ENCODE results near the gene ATE1.

DNA sequence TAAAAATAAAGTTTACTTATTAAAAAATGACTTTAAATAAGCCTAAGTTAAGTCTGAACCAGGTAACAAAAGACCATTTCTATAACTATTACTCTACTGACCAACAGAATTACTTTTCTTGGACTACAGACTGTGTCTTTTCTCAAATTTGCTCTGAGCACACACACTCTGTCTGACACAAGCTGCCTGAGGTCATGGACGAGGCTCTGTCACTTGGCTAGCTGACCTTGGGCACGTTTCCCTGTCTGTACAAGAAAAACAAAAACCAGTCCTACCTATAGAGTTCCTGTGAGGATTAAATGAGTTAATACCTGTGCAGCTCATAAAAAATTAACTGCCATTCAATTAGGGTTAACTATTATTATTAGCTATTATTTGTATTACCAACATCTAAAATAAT is 22.9 kb downstream of the ATE1 start:
- TF ChIP-seq, protein P1, sequence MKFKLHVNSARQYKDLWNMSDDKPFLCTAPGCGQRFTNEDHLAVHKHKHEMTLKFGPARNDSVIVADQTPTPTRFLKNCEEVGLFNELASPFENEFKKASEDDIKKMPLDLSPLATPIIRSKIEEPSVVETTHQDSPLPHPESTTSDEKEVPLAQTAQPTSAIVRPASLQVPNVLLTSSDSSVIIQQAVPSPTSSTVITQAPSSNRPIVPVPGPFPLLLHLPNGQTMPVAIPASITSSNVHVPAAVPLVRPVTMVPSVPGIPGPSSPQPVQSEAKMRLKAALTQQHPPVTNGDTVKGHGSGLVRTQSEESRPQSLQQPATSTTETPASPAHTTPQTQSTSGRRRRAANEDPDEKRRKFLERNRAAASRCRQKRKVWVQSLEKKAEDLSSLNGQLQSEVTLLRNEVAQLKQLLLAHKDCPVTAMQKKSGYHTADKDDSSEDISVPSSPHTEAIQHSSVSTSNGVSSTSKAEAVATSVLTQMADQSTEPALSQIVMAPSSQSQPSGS (CRISPR knock-in tag; IDR thresholded peaks at IDR 0.05; ENCODE audit: borderline replicate concordance, low read depth), result no peak
- TF ChIP-seq, protein P2, sequence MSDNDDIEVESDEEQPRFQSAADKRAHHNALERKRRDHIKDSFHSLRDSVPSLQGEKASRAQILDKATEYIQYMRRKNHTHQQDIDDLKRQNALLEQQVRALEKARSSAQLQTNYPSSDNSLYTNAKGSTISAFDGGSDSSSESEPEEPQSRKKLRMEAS (CRISPR knock-in tag; IDR thresholded peaks at IDR 0.05), result no peak
- TF ChIP-seq, protein P3, sequence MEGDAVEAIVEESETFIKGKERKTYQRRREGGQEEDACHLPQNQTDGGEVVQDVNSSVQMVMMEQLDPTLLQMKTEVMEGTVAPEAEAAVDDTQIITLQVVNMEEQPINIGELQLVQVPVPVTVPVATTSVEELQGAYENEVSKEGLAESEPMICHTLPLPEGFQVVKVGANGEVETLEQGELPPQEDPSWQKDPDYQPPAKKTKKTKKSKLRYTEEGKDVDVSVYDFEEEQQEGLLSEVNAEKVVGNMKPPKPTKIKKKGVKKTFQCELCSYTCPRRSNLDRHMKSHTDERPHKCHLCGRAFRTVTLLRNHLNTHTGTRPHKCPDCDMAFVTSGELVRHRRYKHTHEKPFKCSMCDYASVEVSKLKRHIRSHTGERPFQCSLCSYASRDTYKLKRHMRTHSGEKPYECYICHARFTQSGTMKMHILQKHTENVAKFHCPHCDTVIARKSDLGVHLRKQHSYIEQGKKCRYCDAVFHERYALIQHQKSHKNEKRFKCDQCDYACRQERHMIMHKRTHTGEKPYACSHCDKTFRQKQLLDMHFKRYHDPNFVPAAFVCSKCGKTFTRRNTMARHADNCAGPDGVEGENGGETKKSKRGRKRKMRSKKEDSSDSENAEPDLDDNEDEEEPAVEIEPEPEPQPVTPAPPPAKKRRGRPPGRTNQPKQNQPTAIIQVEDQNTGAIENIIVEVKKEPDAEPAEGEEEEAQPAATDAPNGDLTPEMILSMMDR (IDR thresholded peaks at IDR 0.05), result no peak
- TF ChIP-seq, protein P4, sequence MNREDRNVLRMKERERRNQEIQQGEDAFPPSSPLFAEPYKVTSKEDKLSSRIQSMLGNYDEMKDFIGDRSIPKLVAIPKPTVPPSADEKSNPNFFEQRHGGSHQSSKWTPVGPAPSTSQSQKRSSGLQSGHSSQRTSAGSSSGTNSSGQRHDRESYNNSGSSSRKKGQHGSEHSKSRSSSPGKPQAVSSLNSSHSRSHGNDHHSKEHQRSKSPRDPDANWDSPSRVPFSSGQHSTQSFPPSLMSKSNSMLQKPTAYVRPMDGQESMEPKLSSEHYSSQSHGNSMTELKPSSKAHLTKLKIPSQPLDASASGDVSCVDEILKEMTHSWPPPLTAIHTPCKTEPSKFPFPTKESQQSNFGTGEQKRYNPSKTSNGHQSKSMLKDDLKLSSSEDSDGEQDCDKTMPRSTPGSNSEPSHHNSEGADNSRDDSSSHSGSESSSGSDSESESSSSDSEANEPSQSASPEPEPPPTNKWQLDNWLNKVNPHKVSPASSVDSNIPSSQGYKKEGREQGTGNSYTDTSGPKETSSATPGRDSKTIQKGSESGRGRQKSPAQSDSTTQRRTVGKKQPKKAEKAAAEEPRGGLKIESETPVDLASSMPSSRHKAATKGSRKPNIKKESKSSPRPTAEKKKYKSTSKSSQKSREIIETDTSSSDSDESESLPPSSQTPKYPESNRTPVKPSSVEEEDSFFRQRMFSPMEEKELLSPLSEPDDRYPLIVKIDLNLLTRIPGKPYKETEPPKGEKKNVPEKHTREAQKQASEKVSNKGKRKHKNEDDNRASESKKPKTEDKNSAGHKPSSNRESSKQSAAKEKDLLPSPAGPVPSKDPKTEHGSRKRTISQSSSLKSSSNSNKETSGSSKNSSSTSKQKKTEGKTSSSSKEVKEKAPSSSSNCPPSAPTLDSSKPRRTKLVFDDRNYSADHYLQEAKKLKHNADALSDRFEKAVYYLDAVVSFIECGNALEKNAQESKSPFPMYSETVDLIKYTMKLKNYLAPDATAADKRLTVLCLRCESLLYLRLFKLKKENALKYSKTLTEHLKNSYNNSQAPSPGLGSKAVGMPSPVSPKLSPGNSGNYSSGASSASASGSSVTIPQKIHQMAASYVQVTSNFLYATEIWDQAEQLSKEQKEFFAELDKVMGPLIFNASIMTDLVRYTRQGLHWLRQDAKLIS (CRISPR knock-in tag; IDR thresholded peaks at IDR 0.05; ENCODE audit: borderline replicate concordance), result no peak
- no peak for TF ChIP-seq ESRRA (CRISPR knock-in tag; IDR thresholded peaks at IDR 0.05; ENCODE audit: borderline replicate concordance)
- TF ChIP-seq, protein P5, sequence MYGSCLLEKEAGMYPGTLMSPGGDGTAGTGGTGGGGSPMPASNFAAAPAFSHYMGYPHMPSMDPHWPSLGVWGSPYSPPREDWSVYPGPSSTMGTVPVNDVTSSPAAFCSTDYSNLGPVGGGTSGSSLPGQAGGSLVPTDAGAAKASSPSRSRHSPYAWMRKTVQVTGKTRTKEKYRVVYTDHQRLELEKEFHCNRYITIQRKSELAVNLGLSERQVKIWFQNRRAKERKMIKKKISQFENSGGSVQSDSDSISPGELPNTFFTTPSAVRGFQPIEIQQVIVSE (CRISPR knock-in tag; IDR thresholded peaks at IDR 0.05; ENCODE audit: borderline replicate concordance), result no peak
- TF ChIP-seq, protein P6, sequence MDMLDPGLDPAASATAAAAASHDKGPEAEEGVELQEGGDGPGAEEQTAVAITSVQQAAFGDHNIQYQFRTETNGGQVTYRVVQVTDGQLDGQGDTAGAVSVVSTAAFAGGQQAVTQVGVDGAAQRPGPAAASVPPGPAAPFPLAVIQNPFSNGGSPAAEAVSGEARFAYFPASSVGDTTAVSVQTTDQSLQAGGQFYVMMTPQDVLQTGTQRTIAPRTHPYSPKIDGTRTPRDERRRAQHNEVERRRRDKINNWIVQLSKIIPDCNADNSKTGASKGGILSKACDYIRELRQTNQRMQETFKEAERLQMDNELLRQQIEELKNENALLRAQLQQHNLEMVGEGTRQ (CRISPR knock-in tag; IDR thresholded peaks at IDR 0.05), result no peak
- TF ChIP-seq ELF4 (CRISPR knock-in tag; IDR thresholded peaks at IDR 0.05; ENCODE audit: low read depth), result no peak

Data from WTC11 (cell line).